ENCODE measurements around the gene MBTD1.

The MBTD1 gene

GRCh38 chr17:51224402-51225262 is 35.2 kb downstream of the MBTD1 start:
- TF ChIP-seq, protein P1, sequence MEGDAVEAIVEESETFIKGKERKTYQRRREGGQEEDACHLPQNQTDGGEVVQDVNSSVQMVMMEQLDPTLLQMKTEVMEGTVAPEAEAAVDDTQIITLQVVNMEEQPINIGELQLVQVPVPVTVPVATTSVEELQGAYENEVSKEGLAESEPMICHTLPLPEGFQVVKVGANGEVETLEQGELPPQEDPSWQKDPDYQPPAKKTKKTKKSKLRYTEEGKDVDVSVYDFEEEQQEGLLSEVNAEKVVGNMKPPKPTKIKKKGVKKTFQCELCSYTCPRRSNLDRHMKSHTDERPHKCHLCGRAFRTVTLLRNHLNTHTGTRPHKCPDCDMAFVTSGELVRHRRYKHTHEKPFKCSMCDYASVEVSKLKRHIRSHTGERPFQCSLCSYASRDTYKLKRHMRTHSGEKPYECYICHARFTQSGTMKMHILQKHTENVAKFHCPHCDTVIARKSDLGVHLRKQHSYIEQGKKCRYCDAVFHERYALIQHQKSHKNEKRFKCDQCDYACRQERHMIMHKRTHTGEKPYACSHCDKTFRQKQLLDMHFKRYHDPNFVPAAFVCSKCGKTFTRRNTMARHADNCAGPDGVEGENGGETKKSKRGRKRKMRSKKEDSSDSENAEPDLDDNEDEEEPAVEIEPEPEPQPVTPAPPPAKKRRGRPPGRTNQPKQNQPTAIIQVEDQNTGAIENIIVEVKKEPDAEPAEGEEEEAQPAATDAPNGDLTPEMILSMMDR (IDR thresholded peaks at IDR 0.05) = no peak

DNA sequence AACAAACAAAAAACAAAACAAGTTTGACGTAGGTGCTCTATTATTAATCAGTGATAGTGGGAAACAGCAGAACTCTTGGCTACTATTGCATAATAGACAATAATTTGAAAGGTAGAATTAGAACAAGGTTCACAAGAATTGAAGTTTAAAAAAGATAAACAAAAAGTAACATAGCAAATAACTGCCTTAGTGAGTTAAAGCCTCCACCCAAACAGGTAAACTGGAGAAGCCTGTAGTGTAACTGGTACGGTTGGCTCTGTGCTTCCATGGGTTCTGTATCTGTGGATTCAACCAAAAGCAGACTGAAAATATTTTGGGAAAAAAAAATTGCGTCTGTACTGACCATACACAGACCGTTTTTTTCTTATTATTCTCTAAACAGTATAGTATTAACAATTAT is 38.5 kb downstream of the MBTD1 start:
- TF ChIP-seq, protein P1 (IDR thresholded peaks at IDR 0.05) = no peak

DNA sequence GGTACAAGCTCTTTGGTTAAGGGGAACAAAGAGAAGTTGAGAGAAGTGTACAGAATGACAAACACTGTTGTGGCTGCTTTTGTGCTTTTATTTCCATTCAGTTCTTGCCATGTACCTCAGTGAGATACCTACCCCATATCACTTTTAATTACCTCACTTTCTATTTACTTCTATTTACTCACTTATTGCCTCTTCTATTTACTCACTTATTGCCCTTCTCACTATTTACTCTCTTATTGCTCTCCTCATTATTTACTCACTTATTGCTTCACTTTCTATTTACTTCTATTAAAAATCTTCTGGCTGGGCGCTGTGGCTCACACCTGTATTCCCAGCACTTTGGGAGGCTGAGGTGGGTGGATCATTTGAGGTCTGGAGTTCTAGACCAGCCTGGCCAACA is 41.9 kb downstream of the MBTD1 start:
- TF ChIP-seq, protein P1 (IDR thresholded peaks at IDR 0.05) = no peak

- TF ChIP-seq, protein P1 (IDR thresholded peaks at IDR 0.05) = no peak
Observed at GRCh38 chr17:51214920-51215319, 44.9 kb downstream of the MBTD1 start.

DNA sequence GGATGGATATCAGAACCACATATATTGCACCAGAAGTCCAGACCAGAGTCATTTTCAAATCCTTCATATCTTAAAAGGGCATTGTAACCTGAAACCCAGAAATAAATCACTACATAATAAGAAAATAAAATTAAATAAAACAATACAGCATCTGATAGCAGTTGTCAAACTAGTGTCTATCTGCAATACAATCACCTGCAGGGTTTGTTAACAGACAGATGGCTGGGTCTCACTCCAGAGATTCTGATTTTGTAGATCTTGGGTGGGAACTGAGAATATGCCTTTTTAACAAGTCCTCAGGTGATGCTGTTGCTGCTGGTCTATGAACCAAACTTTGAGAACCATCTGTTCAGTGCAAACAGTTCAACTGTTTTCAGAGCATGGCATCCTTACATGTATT is 56.0 kb downstream of the MBTD1 start:
- TF ChIP-seq, protein P1 (IDR thresholded peaks at IDR 0.05) = no peak

DNA sequence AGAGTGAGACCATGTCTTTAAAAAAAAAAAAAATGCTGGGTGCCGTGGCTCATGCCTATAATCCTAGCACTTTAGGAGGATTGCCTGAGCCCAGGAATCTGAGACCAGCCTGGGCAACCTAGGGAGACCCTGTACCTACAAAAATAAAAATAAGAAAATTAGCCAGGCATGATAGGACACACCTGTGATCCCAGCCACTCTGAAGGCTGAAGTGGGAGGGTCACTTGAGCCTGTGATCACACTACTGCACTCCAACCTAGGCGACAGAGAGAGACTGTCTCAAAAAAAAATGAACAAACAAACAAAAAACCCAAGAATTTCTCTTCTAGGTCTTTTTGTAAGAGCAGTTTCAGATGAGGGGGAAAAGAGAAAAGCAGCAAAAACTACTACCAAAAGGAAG is 59.0 kb downstream of the MBTD1 start:
- TF ChIP-seq, protein P1 (IDR thresholded peaks at IDR 0.05) = no peak

DNA sequence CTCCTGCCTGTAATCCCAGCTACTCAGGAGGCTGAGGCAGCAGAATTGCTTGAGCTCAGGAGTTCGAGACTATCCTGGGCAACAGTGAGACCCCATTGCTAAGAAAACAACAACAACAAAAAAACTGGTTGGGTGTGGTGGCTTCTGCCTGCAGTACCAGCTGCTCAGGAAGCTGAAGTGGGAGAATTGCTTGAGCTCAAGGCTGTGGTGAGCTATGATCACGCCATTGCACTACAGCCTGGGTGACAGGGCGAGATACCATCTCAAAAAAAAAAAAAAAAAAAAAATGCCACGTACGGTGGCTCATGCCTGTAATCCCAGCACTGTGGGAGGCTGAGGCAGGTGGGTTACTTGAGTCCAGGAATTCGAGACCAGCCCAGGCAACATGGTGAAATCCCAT is 59.6 kb downstream of the MBTD1 start:
- TF ChIP-seq, protein P1 (IDR thresholded peaks at IDR 0.05) = no peak

All from LNCAP (cell line).